Hepatic stellate cell (primary cell): ENCODE measurements around the gene PACRG.

ENCODE experiments used
- DNase-seq: peaks from one replicate; pipeline ENCODE4 v3.0.0; 2011; ENCODE audit warnings: low spot score

PACRG gene

DNA sequence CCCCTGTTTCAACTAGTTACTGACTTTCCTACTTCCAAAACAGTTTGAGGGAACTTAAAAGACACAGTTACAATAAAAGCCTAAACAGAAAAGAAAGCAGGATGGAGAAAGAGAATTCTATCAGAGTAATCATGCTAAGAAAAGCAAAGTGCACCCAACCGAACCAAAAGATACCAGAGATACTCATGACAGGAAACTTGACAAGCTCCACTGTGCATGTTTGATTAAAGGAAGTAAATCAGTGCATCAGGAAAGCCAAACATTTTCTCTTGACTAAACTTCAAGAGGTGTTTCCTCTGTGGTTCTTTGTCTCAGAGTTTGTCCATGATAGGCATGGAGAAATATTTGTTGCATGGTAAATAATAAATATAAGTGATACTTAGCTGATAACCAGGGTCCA lies 138.9 kb downstream of the PACRG start:
- no peak for DNase-seq

DNA sequence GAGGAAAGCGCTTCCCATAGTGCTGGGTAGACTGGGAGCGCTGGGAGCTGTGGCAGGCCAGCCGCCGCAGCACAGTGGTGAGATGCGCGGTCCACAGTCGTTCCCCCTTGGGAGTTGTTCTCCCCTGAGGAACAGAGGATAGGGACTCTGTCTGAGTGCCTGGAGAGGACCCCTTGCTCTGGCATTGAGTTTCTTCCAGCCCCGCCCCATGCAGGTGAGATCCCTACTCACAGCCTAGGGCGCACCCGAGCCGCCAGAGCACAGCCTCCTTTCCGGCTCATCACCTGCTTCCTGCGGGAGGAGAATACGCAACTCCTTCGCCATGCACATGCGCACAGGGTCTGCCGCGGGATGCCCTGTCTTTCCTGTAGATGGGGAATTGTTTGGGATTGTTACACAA lies 140.6 kb downstream of the PACRG start:
- no peak for DNase-seq

DNA sequence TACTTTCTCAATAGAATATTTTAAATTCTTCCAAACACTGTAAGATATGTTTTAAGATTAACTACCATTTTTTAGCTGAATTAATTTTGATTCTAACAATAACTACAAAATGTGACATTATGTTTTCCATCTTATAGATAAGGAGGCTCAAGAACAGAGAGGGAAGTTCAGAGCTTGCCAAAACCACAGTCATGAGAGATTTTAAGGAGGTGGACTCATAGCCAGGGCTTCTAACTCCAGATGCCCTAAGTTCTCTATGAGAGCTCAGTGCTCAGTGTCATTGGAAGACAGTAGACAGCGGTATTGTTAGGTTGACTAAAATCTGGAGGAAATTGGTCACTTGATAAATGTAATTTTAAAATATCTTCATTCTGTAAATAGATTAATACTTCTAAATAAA lies 144.2 kb downstream of the PACRG start:
- DNase-seq, result no peak

DNA sequence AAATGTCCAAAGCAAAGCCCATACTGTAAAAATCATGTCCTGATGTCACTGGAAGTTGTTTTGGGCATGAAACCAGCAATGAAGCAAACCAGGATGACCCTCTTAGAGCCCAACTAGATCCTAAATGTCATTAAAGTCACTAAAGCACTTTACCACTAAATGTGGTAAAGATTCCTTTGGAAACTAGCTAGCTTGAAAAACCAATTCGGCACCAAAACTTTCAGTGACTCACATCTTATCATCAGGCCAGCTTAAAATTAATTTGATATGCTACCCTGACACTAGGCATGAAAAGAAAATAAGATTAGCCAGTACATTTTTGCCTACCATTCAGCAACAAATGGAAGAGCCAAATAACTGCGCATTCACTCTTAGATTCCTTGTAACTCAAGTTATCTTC lies 145.8 kb downstream of the PACRG start:
- no peak for DNase-seq

DNA sequence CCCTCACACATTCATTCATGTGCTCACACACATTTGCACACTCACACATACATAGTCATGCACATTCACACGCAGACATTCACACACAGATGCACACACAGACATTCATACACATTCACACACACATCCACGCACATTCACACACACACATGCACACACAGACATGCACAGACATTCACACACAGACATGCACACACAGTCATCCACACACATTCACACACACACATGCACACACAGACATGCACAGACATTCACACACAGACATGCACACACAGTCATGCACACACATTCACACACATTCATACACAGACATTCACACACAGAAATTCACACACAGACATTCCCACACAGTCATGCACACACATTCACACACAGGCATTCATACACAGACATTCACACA lies 147.3 kb downstream of the PACRG start:
- DNase-seq, result no peak

DNA sequence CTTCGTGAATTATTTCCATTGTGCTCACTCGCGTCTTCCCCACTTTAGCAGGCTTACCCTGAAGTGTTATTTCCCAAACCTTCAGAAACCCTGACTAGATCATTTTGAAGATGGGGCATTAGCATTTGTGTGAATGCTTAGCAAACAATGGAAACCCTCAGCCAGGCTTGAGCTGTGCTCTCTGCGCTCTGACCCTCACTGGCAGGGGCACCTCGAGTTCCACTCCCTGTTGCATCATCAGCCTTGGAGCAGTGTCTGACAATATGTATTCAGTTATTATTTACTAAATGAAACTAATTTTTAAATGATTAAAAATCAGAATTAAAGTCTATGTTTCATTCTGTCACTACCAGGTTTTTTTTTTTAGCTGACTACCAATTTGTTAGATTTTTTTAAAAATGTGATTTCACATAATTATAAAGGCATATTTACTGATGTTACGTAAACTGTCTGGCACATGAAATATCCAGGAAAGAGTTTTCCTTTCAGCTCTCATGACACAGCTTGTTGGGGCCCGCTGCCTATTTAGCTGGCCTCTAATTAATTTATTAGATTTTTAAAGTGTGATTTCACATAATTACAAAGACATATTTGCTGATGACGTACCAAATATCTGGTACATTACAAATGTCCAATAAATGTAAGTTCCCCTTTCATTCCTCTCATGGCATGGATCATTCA lies 155.2 kb downstream of the PACRG start:
- DNase-seq, result no peak

DNA sequence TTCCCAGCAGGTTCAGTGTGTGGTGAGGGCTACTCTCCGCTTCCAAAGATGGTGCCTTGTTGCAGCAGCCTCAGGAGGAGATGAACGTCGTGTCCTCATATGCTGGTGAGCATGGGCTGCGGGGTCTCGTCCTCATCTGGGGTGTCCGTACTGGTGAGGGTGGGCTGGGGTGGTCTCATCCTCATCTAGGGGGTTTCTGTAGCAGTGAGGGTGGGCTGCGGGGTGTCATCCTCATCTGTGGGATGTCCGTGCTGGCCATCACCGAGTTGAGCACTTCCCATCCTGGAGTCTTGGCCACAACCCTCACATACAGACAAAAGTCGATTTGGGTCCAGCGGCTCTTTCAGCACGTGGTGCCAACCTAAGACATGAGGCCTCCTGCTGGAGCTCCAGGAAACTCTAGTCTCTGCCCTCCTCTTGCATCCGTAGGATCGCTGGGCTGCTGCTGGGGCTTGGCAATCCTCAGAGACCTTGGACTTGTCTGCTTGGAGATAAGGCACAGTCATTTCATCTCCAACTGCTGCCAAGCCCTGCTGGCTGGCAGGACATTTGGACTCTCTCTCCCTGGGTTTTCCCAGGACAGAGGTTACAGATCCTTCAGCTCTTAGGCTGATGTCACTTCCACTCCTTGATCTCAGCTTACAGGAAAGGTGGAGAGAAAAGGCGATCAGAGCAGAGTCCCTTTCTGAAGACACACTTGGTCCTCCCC lies 160.4 kb downstream of the PACRG start:
- no peak for DNase-seq

DNA sequence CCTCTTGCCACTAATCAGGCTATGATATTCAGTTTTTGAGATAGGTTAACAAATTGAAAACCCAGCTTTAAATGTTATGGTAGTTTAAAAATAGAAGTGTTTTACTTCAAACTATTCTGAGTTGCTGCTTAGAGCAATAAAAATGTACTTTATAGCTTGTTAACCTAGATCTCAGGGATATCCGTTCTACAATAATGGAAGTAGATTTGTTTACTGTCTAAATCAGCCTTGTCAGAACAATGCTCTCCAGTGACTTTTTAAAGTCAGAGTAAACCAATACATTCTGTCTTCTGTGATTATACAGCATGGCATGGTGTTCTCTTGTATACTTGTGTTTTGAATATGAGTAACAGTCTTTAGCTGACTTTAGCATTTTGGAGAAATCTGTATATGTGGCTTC lies 161.5 kb downstream of the PACRG start:
- DNase-seq, result no peak

DNA sequence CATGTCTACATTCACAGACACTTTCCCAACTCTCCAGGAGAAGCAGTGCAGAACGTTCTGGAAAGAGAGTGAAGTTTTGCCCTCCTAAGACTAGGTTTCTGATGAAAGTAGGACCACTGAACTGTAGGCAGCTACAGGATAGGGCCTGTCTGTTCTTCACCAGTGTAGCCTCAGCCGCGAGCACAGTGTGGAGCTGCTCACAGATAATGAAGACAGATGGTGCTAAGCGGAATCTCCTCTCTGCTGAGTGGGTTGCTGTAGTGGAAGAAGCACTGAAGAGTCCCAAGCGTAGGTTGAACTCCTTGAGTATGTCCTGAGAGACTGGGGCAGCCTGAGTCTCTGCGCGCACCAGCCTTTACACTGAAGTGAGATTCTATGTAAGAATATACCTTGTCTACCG lies 170.2 kb downstream of the PACRG start:
- DNase-seq, result no peak

DNA sequence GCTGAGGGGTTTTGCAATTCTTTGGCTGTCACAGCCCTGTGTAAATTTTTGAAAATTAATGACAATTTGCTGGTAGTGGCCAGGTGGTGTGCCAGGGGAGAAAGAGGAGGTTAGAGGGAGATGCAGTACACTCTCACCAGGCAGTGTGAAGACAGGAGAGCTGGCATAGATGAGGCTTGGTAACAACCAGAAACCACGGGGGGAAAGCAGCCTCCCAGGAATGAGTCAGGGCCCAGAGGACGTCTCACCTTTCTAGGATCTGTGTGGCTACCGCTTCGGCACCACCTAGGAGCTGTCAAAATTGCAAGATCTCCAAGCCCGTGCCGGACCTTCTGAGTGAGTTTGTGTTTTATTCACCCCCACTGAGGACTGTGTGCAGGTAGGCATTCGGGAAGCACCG lies 171.4 kb downstream of the PACRG start:
- DNase-seq, result no peak

DNA sequence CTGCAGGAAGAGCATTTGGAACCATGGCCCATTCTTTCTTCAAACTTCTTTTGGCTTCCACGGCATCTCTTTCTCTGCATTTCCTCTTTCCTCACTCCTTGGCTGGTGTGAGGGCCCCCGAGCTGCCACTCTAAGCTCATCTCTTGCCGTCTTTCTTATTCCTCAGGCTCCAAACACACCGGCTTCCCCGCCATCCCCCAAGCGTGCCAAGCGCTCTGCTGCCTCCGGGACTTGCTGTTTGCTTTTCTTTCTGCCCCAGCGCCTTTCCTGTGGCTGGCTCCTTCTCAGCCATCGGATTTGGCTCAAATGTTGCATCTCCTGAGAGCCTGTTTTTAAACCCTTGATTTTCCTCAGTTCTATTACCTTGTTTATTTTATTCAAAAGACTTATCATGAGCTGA lies 172.7 kb downstream of the PACRG start:
- no peak for DNase-seq

DNA sequence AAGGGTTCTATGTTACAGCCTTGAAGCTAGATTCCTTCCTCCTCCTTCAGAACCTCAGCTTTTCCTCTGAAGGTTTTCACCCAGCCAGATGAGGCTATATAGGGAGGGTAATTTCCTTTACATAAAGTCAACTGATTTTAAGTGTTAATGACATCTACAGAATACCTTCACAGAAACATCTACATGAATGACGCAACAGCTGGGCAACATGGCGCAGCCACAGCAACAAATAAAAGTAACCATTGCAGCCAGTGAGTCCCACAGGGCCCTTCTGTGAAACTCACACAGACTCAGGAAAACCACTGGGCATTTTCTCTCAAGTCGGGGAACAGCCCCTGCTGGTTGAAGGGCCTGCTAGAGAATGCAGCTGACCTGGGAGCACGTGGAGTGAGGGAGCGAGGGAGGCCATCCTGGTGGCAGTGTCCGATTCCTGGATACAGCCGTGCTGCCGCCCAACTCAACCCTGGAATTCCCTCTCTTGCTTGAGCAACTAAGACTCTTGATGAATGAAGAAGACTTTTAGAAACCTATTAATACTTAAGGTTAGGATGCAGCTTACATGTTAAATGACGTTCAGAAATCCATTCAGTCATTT lies 176.4 kb downstream of the PACRG start:
- DNase-seq, result no peak

DNA sequence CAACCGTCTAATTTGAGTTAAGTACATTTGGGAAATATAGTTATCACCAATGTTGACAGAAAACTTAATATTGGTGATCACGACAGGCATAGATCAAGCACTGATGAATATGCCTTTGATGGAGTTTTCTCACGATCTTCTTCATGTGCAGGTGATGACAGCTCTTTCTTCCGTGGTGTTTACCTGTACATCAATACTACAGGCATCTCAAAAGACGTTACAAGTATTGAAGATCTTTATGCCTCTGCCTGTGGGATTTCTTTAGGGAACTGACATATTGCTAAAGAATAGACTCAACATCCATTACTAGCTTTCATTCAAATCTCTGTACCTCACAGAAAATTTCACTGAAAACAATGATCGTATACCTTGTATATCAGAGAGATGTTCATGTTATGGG lies 178.7 kb downstream of the PACRG start:
- DNase-seq, result no peak

DNA sequence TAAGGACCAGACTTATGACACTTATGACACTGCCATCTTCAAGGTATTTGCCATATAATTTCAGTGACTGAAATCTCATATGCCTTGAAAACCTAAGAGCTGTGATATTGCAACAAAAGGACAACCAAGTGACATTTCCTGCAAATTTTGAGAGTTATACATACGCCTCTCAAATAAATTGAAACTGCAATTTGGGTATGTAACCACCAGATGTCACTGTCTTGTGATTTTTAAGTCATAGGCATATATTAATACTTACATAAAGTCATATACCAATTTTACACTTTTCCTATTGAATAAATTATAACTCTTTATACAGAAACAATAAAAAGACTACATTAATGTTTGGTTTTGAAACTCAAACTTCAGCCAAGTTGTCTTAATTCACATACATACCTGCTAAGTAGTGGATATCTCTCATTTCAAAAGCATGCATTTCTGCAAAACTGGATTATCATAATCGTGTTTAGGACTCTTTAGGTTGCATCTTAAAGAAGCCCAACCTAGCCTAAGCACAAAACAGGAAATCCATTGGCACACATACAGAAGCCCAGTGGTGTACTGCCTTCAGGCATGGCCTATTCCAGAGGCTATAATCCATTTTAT lies 180.2 kb downstream of the PACRG start:
- DNase-seq, result no peak

DNA sequence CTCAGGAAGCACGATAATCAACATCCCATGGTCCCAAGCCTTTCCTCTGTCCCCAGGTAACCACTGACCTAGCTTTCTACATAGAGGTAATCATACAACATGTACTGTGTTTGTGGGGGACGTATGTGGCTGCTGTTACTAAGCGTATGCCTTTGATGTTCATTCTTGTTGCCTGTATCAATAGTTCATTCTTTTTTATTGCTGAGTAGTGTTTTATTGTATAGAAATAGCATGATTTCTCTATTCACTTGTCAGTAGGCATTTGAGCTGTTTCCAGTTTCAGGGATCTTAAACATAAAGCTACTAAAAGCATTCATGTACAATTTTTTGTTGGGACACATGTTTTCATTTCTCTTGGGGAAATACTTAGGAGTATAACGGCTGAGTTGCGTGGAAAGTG lies 185.4 kb downstream of the PACRG start:
- DNase-seq, result no peak

DNA sequence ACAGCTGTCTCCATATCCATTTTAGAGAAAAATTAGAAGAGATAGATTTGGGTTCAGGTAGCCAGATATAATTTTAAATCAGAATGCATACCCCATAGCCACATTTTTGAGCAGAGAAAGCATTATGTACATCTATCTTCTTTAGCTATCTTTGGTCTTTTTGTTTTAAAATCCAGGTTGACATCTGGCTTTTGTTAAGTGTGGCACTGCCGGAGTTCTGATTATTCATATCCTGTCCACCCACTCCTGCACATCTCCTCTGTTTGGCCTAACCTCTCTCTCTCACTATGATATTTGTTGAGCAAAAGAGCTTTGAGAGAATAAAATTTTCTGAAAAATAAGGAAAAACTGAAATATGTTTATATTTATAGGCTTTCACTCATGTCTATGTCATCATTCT lies 189.7 kb downstream of the PACRG start:
- DNase-seq, result no peak

DNA sequence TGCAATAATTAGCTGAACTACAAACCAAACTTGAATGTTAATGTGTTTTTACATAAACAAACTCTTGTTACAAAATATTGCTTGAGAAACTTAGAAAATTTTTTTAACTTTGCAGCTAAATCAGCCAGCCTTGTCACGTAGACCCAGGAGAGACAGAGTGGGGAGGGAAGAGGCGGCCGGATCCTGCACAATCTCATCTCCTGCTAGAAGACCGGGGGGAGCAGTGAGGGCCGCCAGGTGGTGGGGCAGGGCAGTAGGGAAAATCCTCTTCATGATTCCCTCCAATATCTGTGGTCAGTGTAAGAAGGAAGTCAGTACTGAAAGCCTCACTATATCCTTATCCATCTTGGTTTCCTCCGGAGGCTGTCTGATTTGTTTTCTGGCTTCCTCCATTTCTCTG lies 193.3 kb downstream of the PACRG start:
- no peak for DNase-seq

DNA sequence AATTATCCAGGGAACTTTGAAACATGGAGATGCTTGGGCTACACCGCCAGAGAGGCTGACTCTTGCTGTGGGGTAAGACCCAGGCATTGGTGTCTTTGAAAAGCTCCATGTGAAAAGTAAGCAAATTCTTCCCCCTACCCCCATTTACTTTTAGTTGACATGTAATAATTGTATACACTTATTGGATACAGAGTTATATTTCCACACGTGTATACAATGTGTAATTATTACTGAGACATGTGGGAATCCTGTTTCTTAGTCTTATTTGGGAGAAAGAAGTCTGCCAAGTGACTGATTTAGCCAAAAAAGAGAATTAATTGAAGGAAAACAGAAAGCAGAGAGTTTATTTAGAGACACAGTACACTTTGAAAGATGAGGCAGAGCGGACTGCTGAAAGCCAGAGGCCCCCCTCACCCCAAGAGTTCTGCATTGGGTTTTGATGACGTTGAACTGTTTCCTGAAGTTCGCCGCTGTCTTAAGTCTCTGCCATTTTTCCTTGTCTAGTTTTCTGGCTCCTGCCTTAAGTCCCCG lies 193.8 kb downstream of the PACRG start:
- DNase-seq, result no peak

DNA sequence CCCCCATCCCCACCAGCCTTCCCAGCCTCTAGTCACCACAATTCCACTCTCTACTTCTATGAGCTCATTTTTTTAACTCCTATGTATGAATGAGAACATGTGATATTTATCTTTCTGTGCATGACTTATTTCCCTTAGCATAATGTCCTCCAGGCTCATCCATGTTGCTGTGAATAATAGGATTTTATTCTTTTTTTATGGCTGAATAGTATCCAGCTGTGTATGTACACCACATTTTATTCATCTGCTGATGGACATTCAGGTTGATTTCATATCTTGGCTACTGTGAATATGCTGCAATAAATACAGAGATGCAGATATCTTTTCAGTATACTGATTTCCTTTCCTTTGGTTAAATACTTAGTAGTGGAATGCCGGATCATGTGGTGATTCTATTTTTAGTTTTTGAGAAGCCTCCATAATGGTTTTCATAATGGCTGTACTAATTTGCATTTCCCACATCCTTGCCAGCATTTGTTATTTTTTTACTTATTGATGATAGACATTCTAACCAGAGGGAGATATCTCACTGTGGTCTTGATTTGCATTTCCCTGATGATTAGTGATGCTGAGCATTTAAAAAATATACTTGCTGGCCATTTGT lies 194.9 kb downstream of the PACRG start:
- no peak for DNase-seq

DNA sequence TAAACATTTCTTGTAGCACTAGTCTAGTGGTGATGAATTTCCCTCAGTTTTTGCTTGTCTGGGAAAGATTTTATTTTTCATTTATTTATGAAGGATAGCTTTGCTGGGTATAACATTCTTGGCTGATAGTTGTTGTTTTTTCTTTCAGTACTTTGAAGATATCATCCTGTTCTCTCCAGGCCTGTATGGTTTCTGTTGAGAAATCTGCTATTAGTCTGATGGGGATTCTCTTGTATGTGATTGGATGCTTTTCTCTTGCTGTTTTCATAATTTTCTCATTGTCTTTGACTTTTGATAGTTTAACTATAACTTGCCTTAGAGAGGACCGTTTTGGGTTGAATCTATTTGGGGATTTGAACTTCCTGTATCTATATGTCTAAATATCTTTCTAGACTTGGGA lies 207.1 kb downstream of the PACRG start:
- no peak for DNase-seq

DNA sequence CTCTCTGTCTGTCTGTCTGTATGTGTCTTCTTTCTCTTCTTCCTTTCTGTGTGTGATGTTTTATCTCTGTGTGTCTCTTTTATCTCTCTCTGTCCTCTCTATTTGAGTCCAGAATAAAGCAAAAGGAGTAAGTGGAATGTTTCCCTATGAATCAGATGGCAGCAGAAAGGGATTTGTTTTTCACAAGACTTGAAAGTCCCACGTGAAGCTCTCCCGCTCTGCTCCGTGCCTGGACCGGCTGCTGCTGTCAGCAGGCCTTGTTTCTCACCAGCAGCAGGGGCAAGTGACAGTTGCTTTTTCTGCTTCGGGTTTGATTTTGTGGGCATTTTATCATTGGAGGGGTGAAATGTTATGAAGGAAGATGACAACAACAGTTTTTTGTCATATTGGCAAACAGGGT lies 212.7 kb downstream of the PACRG start:
- no peak for DNase-seq

DNA sequence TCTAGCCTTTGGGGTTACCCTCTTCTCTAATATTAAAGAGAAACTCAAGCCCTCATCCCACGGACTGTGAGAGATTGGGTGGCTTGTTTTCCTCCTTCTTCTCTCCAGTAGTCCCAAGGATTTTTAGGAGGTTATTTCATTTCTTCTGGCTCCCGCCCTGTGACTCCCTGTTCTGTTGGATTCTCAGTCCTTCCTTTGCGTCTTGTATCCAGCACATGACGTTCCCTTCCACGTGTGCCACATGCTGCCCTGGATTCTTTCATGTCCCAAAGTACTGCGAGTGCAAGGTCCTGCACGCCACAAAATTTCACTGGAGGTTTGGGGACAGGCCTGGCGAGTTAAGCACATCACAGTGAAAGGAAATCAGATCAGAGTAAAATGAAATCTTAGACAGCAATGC lies 213.4 kb downstream of the PACRG start:
- no peak for DNase-seq

DNA sequence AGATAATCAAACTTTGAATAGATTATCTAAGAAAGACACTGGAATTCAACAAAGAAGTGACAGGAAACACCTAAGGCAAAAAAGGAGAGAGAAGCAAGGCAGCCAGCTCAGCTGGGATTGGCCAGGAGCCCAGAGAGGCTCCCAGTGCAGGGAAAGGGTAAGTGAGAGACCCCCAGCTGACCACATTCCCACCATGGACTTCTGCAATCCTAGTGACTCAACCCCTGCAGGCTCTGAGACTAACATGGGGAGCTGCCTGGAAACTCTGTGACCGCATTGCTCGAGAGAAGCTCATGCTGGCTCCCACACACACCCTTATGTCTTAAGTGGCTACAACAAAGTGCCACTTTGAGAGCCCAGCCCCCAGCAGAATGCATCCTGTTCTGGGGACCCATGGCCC lies 215.1 kb downstream of the PACRG start:
- DNase-seq, result no peak
